ENCODE measurements around the gene TRIM40. TPM values are rescaled to one million over a fixed set of nuclear protein-coding genes. Genes with fewer than 3 reads are reported as not detected.
"Not testable (repeated sequence)": the region's sequence is repeated elsewhere in the genome, so short reads cannot be mapped to it uniquely, and the experiment has no call there.

TRIM40 gene
- total RNA-seq, 4 donors from 2014 or later: not detected

DNA sequence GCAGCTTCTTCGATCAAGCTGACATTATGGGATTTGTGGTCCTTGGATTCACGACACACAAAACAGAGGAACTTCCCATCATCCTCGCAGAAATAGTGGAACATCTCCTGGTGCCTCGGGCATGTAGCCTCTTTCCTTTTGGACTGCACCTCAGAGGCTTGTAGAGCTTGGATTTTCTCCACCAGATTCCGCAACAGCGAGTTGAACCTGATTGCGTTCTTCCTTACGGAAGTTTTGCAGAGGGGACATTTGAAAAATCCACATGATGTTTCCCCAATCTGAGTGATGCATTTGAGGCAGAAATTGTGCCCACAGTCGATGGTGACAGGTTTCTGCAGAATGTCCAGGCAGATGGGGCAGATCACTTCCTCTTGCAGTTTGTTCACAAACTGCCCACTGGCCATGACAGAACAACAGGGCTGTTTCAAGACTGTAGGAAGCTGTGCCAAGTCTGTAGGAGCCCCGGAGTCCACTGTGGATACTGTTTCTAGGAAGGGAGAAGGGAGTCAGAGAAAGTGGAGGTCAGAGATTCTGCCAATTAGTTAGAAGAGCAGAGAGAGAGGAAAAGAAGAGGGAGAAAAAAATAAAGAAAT lies 23.4 kb upstream of the TRIM40 start:
- Histone ChIP-seq H3K4me1 (no peaks in the 10 kb centered on the region), H3K27me3 (peaks cover 24 to 31% (median 31%) of the 10 kb centered on the region in 3 donors), H3K27ac (no peak overlapping the region), H3K4me3 (no peak overlapping the region), H3K9me3 (no peaks in the 10 kb centered on the region), H3K36me3 (no peaks in the 10 kb centered on the region)
- ATAC-seq (no peak), DNase-seq (no peak)
- intact Hi-C loops (cut with DNase I; ENCODE audit: low total_unique reads) (no loop called here), in situ Hi-C loops (cut with MboI; ENCODE audit: low sequenced_read_pairs in 4 of 4) (no loop called here)
- TF ChIP-seq, protein P1, sequence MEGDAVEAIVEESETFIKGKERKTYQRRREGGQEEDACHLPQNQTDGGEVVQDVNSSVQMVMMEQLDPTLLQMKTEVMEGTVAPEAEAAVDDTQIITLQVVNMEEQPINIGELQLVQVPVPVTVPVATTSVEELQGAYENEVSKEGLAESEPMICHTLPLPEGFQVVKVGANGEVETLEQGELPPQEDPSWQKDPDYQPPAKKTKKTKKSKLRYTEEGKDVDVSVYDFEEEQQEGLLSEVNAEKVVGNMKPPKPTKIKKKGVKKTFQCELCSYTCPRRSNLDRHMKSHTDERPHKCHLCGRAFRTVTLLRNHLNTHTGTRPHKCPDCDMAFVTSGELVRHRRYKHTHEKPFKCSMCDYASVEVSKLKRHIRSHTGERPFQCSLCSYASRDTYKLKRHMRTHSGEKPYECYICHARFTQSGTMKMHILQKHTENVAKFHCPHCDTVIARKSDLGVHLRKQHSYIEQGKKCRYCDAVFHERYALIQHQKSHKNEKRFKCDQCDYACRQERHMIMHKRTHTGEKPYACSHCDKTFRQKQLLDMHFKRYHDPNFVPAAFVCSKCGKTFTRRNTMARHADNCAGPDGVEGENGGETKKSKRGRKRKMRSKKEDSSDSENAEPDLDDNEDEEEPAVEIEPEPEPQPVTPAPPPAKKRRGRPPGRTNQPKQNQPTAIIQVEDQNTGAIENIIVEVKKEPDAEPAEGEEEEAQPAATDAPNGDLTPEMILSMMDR (IDR thresholded peaks at IDR 0.05 in 4 of 5, conservative IDR thresholded peaks at IDR 0.05 in 1 of 5): no peak
- TF ChIP-seq POLR2A (IDR thresholded peaks at IDR 0.05): no peak

DNA sequence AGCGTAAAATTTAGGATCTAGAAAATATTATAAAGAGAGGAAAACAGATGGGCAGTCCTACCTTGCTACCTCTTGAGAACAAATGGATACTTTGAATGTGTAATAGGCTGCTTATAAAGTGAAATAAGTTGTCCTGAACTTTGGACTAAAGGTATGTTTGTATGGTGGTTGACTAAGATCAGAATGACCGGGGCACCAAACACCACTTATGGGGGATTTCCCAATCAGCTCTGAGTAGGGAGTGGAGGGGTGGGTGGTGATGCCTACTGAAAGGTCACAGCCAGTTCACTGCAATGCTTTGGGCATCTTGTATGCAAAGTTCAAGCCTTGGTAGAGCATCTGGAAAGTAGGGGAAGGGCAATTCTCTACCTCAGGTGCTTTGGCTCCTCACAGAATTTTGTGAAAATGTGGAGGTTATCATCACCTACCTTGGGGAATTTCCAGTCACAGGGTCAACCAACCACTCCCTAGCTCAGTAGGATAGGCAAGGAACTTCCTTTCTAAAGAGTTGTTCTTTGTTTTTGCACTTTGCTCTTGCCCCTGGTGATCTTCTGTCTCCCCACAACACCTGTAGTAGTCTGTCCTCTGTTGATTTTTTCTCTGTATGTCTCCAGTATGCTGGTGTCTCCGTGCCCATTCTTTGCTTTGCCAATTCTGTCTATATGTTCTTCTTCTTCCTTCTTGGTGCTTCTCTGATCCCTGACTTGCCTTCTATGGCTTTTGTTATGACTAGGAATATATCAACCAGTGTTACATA lies 22.8 kb upstream of the TRIM40 start, which contains the start of gene TRIM31:
Gene TRIM31, minus strand, starts transcription at position 88 of the 757 bp plus-strand sequence. CDS start 285 bp downstream, outside the sequence.
- peaks cover 24 to 31% (median 26%) of the 10 kb centered on the region in 3 donors for H3K27me3 ChIP-seq
- no peaks in the 10 kb centered on the region for H3K4me1 ChIP-seq
- intact Hi-C loops (cut with DNase I; ENCODE audit: low total_unique reads): no loop called here
- TF ChIP-seq, protein P1 (IDR thresholded peaks at IDR 0.05 in 4 of 5, conservative IDR thresholded peaks at IDR 0.05 in 1 of 5): no peak
- no peak for TF ChIP-seq POLR2A (IDR thresholded peaks at IDR 0.05)
- DNase-seq (no peak), ATAC-seq (no peak)
- no peak within 1 kb of the TSS for H3K4me3 ChIP-seq
- in situ Hi-C loops (cut with MboI; ENCODE audit: low sequenced_read_pairs in 4 of 4): no loop called here
- no peaks in the 10 kb centered on the region for H3K9me3 ChIP-seq
- H3K36me3 ChIP-seq: no peaks in the 10 kb centered on the region
- H3K27ac ChIP-seq: no peak within 1 kb of the TSS

DNA sequence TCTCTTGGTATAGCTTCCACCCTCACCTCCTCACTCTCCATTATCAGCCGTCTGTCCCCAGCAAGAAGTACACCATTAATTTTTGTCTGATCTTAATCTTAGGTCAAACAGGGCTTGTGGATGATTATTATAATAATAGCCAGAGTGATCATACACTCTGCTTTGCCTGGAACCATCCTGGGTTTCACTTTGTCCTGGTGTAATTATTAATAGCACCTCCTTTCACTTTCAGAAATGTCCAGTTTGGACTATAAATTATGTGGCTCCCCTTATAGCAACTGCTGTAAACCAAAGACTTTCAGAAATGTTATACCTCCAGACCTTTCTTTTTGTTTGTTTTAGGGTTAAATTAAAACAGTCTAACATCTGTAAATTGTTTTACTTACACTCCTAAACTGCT lies 22.1 kb upstream of the TRIM40 start:
- intact Hi-C loops (cut with DNase I; ENCODE audit: low total_unique reads): no loop called here
- Histone ChIP-seq H3K4me3 (no peak overlapping the region), H3K4me1 (no peaks in the 10 kb centered on the region), H3K27ac (no peak overlapping the region), H3K27me3 (peaks cover 24 to 31% (median 26%) of the 10 kb centered on the region in 3 donors), H3K9me3 (no peaks in the 10 kb centered on the region), H3K36me3 (no peaks in the 10 kb centered on the region)
- TF ChIP-seq POLR2A (IDR thresholded peaks at IDR 0.05): no peak
- TF ChIP-seq, protein P1 (IDR thresholded peaks at IDR 0.05 in 4 of 5, conservative IDR thresholded peaks at IDR 0.05 in 1 of 5): no peak
- in situ Hi-C loops (cut with MboI; ENCODE audit: low sequenced_read_pairs in 4 of 4): no loop called here
- ATAC-seq (no peak), DNase-seq (no peak)

DNA sequence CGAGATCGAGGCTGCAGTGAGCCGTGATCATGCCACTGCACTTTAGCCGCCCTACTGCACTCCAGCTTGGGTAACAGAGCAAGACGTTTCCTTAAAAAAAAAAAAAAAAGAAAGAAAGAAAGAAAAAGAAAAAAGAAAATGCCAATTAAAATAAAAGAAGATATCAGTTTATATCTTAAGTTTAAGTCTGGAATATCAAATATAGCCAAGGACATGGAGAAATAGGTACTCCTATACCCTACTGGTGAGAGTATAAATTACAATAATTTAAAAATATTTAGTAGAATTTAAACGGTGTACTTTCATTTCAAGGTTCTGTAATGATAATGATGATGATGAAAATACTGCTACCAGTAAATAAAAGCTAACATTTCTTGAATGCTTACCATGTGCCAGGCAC lies 19.2 kb upstream of the TRIM40 start:
- DNase-seq (no peak), ATAC-seq (no peak)
- Histone ChIP-seq H3K27ac (no peak overlapping the region), H3K27me3 (peaks cover 8 to 16% (median 13%) of the 10 kb centered on the region in 3 donors), H3K4me3 (no peak overlapping the region), H3K4me1 (no peaks in the 10 kb centered on the region), H3K9me3 (no peaks in the 10 kb centered on the region), H3K36me3 (no peaks in the 10 kb centered on the region)
- in situ Hi-C loops (cut with MboI; ENCODE audit: low sequenced_read_pairs in 4 of 4): no loop called here
- no peak for TF ChIP-seq POLR2A (IDR thresholded peaks at IDR 0.05)
- TF ChIP-seq, protein P1 (IDR thresholded peaks at IDR 0.05 in 4 of 5, conservative IDR thresholded peaks at IDR 0.05 in 1 of 5): no peak
- intact Hi-C loops (cut with DNase I; ENCODE audit: low total_unique reads): no loop called here

DNA sequence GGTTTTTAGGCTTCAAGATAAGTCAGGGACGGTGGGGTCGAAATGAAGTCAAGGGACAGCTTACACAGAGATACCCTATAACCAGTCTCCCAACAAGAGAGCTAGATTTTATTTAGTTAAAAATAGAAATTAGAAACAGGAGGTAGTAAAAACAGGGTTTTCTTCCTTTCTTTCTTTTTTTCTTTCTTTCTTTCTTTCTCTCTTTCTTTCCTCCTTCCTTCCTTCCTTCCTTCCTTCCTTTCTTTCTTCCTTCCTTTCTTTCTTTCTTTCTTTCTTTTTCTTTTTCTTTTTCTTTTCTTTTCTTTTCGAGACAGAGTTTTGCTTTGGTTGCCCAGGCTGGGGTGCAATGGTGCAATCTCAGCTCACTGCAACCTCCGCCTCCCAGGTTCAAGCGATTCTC lies 17.2 kb upstream of the TRIM40 start:
- H3K27ac ChIP-seq; H3K27me3 ChIP-seq; H3K4me1 ChIP-seq; DNase-seq; in situ Hi-C loops (cut with MboI; ENCODE audit: low sequenced_read_pairs in 4 of 4); H3K4me3 ChIP-seq; ATAC-seq; H3K9me3 ChIP-seq; H3K36me3 ChIP-seq; intact Hi-C loops (cut with DNase I; ENCODE audit: low total_unique reads): not testable (repeated sequence)
